SIG-M5 (cell line): ENCODE results near the gene CYSRT1.

ENCODE experiments used
- DNase-seq: peaks from one replicate; lab custom pipeline; 2025; lab: John Stamatoyannopoulos, UW

The CYSRT1 gene

DNA sequence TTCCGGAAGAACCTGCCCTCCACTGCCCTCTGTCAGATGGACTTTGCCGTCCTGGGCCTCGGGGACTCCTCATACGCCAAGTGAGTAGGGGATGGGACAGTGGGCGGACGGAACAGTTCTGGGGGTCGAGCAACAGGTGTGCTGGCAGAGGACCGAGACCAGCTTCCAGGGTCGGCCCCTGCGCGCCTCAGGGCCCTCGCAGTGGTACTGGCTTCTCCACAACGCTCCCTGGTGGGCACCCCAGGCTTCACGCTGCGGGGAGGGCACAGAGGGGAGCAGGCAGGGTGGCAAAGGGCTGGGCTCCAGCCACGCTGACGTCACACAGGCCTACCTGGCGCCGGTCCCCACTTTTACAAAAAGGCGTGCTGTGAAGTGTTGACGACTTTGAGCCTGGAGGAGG is 12.5 kb upstream of the CYSRT1 start:
- no peak for DNase-seq

DNA sequence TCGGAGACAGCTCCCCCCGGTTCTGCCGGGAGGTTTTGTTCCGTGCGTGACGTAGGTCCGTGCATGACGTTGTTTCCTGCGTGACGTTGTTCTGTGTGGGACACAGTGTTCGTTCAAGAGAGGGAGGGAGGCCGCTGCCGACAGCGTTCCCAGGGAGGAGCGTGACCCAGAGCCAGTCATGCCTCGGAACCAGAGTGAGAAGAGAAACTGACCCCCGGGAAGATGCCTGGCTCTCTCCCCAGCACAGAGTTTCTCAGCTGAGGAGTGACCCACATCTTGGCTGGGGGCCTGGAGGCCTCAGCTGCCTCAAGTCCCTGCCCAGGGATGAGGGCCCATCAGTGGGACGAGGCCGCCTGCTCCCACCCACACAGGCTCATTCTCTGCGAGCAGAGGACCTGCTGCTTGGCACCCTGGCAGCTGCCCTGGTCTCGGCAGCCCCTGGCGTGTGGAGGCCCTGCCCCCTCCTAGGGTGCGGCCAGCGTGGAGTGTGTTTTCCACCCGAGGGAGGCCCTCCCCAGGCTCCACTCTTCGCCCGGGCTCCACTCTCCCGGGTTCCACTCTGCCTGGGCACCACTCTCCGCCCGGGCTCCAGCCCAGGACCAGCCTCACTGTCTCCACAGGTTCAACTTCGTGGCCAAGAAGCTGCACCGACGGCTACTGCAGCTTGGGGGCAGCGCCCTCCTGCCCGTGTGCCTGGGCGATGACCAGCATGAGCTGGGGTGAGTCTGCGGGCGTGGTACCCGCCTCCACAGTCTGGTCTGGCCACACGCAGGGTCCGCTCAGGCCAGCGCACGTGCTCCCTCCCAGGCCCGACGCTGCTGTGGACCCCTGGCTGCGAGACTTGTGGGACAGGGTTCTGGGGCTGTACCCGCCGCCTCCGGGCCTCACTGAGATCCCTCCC is 11.6 kb upstream of the CYSRT1 start:
- DNase-seq, result no peak

DNA sequence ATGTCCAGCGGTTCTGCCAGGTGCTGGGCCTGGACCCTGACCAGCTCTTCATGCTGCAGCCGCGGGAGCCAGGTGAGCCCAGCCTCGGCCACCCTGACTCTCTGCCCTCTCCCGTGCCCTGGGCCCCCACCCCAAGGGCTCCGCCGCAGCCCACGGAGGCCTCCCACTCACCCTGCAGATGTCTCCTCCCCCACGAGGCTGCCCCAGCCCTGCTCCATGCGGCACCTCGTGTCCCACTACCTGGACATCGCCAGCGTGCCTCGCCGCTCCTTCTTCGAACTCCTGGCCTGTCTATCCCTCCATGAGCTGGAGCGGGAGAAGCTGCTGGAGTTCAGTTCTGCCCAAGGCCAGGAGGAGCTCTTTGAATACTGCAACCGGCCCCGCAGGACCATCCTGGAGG is 10.4 kb upstream of the CYSRT1 start:
- no peak for DNase-seq

DNA sequence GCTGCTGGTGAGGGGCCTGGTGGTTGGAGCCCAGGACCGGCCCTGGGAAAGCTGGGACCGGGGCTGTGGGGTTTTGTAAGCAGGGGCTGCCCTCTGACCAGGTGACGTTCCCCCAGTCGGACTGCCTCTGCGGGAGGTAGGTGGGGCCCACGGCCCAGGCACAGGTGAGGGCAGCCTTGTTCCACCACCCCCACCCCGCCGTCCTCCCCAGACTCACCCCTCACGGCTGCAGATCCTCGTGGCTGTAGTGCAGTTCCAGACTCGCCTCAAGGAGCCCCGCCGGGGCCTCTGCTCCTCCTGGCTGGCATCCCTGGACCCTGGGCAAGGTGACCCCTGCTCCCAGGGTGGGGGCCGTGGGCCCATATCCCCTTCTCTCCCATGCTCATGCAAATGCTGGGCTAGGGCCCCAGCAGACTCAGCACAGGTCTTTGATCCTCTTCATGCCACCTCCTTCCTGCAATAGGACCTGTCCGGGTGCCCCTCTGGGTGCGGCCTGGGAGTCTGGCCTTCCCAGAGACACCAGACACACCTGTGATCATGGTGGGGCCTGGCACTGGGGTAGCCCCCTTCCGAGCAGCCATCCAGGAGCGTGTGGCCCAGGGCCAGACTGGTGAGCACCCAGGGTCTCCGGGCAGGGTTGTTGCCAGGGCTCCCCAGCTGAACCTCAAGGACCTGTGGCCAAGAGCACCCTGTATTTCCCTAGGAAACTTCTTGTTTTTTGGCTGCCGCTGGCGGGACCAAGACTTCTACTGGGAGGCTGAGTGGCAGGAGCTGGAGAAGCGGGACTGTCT is 9.6 kb upstream of the CYSRT1 start:
- DNase-seq, result no peak

DNA sequence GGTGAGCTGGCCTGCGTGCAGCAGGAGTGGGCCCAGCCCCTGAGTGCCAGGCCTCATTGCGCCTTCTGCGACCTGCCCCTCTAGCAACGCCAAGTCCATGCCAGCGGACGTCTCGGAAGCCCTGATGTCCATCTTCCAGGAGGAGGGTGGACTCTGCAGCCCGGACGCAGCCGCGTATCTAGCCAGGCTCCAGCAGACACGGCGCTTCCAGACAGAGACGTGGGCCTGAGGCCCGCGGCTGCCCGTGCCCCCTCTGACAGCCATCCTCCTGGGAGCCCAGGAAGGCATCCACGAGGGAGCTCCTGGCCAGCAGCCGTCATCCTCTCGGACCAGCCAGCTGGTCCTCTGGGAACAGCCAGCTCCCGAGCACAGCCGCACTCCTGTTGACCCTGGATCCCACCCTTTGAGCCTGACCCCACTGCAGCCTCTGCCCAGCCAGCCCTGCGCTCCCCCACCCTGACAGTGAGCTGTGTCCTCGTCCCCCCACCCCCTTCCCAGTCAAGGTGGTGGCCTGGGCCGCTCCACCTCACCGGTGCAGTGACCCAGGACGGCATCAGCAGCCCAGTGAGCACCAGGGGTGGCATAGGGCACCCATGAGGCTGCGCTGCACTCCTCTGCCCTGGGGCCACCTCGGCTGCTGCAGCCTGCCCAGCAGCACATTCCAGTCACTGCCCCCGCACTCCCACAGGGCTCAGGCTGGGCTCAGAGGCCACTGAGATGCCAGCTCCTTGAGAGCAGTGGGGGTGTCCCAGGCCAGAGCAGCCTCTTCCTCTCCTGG is 8.6 kb upstream of the CYSRT1 start:
- no peak for DNase-seq

DNA sequence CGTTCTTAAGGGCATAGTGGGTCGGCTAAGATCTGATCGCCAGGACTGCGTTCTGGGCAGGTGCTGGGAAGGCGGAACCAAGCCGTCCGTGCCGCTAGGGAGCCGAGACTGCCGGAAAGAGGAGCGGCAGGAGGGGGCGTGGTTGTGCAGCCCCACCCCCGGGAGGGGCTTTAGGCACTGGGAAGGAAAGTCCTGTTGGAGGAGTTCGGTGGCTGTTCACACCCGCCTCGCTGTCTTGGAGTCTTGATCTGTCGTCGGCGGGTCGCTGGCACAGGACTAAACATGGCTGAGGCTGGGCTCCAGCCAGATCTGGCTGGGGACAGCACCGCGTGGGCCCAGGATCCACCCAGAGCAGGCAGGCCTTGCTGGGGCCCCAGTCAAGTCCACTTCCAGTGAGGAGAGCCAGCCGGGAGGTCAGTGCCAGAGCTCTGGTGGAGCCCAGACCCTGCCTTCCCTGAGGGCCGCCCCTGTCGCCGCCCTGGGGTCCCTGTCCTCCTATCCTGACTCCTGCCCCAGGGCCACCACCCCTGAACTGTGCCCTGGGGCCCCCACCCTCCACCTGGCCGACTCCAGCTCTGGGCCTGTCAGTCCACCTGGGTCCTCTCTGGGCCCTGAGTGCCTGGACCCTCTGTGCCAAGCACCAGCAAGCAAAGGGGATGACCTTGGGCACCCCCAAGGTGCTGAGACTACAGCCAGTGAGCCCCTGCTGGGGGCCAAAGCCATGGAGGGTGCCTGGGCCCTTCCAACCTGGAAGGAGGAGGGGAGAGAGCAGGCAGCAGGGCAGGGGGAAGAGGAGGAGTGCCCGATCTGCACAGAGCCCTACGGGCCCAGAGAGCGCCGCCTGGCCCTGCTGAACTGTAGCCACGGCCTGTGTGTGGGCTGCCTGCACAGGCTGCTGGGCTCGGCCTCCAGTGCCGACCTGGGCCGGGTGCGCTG is 7.4 kb upstream of the CYSRT1 start:
- DNase-seq, result no peak

DNA sequence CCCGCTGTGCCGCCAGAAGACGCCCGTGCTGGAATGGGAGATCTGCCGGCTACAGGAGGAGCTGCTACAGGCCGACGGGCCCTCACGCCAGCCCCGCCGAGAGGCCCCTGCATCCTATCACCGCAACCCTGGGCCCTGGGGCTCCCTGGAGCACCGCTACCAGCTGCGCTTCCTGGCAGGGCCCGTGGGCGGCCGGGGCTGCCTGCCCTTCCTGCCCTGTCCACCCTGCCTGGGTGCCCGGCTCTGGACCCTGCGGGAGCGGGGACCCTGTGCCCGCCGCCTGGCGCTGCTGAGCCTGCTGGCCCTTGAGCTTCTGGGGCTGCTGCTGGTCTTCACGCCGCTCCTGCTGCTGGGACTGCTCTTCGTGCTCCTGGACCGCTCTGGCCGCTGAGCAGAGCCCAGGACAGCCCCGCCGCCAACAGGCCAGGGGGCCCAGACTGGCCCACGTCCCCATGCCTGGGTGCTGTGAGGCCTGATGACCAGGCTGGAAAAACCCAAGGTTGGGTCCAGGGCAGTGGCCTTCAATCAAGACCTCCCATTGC is 6.7 kb upstream of the CYSRT1 start:
- no peak for DNase-seq

DNA sequence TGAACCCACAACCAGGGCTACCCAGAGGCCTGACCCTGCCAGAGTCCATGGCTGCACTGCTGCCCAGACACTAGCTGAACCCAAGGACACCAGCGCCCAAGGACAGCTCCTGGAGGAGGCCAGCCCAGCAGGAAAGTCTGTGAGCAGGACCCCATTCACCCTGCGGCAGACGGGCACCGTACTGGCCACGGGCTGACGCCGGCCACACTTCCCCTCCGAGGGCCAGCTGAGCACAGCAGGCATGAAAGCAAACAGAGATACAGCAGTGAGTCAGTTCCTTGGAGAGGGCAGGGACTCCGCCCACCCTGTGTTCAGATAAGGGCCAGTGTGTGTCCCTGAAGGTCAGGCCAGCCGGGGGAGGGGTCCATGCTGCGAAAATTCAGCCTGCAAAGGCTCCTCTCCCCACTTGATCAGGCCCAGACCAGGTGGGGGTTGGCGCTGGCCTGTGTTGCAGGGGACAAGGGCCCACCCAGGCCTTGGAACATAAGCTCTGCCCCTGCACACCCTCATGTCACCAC is 6.2 kb upstream of the CYSRT1 start:
- DNase-seq, result no peak

DNA sequence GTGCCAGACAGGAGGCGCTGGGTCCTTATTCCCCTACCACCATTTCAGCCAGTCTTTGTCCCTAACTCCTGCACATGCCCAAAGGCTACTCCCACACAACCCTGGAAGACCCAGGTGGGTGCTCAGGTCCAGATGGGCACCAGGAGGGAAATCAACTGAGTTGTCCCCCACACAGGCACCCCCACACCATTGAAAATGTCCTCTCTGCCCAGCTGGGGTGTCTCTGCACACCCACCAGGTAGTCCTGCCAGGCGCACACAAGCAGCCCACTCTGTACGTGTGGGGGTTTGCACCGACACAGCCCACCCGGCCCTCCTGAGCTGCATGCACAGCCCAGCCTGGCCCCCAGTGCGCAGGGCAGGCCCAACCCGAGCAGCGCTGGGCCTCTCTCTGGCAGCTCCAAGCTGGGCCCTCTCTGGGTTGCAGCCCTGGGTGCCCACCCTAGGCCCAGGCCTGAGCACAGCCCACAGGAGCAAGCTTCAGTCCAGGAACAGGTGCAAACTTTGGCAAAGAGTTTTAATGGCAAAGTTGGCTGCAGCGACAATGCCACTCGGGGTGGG is 5.1 kb upstream of the CYSRT1 start:
- no peak for DNase-seq

DNA sequence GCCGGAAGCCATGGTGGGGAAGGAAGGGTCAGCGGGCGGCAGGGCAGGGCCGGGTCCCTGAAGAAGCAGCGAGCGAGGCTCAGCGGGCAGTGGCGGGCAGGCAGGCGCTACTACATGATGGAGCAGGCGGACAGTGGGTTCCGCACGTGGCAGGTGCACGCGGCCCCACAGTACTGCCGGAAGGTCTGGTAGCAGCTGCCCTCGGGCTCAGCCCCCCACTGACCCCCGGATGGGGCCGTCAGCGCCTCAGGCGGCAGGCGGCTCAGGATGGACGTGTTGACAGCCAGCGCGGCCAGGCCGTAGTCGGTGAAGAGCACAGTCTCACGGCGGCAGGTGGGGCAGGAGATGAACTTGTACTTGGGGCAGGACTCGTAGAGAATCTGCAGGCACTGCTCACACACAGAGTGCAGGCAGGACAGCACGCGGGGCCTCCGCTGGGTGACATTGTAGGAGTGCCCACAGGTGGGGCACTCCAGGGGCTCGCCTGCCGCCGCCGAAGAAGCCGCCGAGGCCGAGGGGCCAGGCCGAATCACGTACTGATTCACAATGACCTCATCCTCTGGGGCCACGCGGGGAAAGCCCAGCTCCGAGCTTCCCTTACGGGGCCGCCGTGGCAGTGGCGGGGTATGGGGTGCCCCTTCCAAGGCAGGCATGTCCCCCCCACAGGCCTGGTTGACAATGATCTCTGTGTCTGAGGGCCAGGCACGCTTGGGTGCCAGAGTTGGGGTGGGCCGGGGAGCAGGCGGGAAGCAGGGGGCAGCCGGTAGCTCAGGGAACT is 4.5 kb upstream of the CYSRT1 start:
- DNase-seq, result no peak

DNA sequence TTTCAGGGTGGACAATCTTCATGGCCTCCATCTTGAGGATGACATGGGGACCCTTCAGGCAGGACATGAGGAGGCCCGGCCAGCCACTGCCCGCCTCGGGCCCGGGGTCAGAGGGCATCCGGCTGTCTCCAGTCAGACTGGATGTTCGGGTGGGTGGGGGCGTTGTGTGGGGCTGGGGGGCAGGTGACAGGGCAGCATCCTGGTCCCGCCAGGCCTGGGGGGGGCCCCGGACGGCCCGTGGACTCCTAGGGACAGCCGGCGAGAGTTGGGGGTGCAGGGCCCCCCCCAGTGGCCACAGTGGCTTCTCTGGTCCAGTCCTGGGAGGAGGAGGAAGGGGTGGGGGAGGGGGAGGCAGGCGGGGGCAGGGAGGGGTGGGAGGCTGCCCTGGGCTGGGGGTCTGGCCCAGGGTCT is 3.9 kb upstream of the CYSRT1 start:
- DNase-seq, result no peak

DNA sequence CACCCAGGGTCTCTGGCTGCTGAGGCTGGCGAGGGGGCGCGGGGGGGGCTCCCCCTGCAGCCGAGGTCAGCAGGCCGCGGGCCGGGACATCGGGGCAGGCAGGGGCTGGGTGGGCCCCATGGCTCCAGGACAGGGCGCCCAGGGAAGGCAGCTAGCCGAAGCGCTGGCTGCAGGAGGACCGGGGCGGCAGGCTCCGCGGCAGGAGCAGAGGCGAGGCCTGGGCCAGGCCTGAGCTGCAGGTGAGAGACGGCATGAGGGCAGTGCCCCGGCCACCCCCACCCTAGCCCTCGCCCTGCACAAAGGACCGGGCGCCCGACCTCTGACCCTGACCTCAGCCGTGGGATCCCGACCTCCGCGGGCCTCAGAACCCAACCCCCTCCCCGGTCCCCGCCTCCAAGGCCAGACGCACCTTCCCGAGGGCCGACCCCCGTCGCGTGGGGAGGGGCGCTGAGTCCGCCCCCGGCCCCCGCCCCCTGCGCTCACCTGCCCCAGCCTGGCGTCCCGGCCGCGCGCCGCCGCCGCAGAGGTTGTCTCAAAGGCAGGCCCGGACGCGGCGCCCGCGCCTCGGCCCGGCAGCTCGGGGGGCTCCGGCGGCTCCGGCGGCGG is 3.4 kb upstream of the CYSRT1 start:
- DNase-seq, result no peak

DNA sequence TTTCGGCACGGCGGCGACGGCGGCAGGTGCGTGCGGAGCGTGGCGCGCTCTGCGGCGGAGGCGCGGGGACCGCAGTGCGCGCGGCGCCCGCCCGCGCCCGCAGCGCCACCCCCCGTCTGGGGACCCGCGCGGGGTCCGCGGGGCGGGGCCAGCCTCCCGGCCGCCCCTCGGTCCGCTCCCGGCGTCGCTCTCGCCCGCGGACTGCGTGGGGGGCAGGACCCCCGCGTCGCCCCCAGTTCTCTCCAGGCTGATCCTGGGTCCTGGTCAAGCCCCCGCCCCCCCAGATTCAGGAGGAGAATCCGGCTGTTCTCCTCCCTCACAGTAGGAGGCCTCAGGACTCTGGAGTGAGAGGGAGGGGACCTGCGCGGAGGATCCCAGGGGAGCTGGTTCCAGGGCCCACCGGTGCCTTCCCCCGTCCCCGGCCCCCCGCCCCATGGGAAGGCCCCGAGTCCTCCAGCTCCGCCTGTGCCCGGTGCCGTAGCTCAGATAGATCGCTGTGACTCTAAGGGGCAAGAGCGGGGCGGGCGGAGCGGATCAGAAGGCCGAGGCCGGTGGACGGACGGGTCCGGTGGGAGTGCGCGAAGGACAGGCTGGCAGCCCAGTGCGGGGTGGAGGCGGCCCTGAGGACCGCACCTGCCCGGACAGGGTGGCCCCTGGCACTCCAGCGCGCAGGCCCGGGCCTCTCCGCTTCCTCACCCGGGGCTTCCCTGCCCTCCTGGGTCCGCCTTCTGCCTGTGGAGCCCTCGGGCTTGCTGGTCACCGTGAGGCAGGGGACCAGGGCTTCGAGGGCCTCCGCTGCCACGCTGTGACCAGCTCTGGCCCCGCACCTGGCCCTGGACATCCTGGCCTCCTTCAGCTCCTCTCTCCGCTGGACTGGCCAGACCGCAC is 2.5 kb upstream of the CYSRT1 start, which contains the start of gene RNF208:
Gene RNF208 (minus strand): TSS at position 51 of the 888 bp plus-strand sequence. CDS start 1,028 bp downstream, outside the sequence.
- no peak for DNase-seq

DNA sequence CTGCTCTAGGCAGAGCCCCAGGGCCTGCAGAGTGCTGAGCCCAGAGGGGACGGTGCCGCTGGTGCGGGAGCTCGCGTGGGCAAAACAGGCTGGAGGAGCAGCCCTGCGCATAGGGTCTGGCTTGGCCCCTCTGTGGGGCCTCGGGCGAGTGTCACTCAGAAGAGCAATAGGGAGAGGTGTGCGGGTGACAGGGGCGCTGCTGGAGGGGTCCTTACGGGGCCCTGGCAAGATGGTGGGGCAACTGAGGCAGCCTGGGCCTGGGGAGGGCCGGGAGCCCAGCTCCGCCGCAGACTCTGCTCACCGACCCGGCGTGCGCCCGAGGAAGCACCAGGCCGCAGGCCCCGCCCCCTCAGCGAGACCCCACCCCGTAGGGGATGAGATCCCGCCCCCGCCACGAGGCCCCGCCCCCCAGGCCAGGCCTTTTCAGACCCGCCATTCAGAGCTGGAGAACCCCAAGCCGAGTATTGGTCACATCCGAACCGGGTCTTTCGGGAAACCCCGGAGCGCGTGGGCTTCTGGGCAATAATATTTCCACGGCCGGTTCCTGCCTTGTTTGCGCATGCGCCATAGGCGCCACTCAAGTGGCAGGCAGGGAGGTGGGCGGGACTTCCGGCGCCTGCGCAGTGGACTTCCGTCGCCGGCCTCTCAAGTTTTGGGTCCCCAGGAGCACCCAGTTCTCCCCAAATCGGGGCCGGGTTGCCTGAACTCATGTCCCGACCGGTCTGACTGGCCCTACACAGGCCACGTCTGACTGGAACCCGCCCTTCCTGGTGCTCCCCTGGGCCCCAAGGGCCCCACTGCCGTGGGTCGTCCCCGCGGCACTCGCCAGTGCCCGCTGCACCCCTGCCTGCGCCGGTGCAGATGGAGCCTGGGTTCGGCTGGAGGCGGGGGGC is 1.6 kb upstream of the CYSRT1 start:
- peak; percentile 92 for DNase-seq

DNA sequence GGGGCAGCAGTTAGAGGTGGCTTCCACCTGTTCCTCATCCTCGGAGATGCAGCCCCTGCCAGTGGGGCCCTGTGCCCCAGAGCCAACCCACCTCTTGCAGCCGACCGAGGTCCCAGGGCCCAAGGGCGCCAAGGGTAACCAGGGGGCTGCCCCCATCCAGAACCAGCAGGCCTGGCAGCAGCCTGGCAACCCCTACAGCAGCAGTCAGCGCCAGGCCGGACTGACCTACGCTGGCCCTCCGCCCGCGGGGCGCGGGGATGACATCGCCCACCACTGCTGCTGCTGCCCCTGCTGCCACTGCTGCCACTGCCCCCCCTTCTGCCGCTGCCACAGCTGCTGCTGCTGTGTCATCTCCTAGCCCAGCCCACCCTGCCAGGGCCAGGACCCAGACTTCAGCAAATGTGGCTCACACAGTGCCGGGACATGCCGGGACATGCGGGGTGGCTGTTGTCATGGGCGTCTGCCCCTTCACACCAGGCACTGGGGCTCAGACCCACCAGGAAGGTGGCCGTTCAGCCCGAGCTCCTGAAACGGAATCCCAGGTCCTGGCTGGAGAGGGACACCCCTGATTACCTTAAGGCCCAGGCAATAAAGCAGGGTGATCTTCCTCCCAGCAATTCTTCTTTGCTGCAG is 841 bp downstream of the CYSRT1 start:
- no peak for DNase-seq

DNA sequence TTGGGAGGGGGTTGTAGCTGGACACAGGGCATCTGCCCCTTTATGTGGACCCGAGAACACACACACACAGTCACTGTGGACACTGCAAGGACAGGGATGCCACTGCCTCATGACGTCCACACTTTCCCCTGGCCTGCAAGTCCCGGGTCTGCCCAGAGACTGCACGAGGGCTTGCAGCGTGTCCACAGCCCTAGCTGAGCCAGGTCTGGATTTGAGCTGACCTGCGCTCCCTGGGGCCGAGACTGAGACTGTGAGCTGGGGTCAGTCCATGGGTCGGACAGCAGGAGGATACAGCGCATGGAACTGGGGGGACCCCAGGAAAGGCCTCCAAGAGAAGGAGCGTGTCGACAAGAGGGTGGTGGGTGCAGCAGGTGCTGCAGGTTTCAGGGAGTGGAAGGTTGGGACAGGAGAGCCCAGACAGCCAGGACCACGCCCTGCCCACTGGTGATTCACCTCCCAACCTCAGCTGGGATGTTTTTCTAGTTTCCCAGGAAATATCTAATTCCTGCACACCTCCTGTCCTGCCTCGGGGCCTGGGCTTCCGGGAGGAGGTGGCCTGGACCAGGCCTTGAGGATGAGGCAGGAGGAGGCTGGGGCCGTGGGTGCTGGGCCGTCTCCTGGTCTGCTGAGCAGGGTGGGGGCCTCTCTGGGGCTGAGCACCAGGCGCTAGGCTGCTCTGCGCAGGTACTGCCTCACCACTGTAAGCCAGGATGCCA is 1.5 kb downstream of the CYSRT1 start:
- DNase-seq, result no peak
